ENCODE data around the gene CTNNA3.

GRCh38 chr10:66440568-66440967 is 1255.4 kb downstream of the CTNNA3 start:
- no peak for TF ChIP-seq CTCF (IDR thresholded peaks at IDR 0.05)
- TF ChIP-seq POLR2A (IDR thresholded peaks at IDR 0.05): no peak
